PFSK-1 (cell line): ENCODE measurements around the gene COLEC12.

Source experiments
- FOXP2 ChIP-seq: optimal IDR thresholded peaks from 2 replicates; pipeline ENCODE3; 2011; ENCODE audit warnings: borderline replicate concordance, control low read depth, inconsistent platforms; ENCODE audit not compliant: insufficient read depth; ENCODE audit errors: extremely low read length, extremely low read depth
- POLR2AphosphoS5 ChIP-seq: IDR thresholded peaks from 2 replicates; pipeline ENCODE4 v1.6.1; 2012; ENCODE audit warnings: low read depth, mild to moderate bottlenecking, control low read depth, low read length, moderate library complexity
- SIN3A ChIP-seq: IDR thresholded peaks from 2 replicates; pipeline ENCODE4 v1.6.1; 2012; ENCODE audit warnings: mild to moderate bottlenecking, low read length, moderate library complexity, borderline replicate concordance; ENCODE audit not compliant: insufficient read depth
- TAF1 ChIP-seq: IDR thresholded peaks from 2 replicates; pipeline ENCODE4 v1.6.1; 2012; ENCODE audit warnings: low read length, control low read depth, borderline replicate concordance; ENCODE audit not compliant: insufficient read depth
- TF ChIP-seq, protein P1 (sequence below), 2 experiments: IDR thresholded peaks; 2 replicates each; pipeline versions ENCODE4 v1.6.1 to v1.8.0; 2011 to 2012; ENCODE audit warnings: low read depth in 2 of 2, low read length in 2 of 2, control low read depth in 1 of 2, inconsistent platforms in 1 of 2, mild to moderate bottlenecking in 1 of 2, moderate library complexity in 1 of 2; ENCODE audit not compliant: insufficient read depth in 1 of 2

COLEC12 gene

DNA sequence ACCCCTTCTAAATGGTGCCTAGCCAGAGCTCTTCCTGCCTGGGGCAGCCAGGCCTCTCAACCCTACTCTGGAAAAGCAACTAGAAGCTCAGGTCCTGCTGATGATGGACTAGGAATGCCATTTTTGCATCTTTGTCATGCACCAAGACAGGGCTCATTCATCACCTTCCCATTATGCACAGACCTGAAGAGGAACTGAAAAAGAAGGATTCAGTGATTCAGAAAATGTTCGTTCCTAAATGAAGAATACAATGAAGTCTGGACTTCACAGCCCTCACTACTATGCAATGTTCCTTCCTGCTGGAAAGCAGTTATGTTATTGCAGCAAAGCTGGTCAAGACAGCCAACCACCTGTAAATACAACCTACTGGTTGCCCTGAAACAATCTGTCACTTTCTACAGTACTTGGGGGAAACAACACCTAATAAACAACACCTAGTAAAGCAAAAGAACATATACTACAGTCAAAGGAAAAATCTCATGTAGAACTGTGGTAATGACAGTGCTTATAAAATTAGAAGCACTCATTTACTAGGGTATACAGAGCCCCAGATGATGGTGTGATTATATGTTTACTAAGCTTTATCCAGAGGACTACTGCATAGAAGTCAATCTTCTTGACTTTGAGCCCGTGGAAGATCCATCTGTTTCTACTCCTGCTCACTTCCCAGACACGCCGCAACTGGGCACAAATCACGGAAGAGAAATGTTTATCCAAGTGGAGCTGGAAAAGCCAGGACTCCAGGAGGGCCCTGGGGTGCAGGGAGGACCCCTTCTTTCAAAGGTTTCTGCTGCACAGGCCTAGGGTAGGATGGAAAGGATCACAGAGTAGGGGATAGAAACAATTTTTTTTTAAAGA is 129.5 kb downstream of the COLEC12 start:
- no peak for TF ChIP-seq TAF1
- TF ChIP-seq POLR2AphosphoS5: no peak
- TF ChIP-seq, protein P1, sequence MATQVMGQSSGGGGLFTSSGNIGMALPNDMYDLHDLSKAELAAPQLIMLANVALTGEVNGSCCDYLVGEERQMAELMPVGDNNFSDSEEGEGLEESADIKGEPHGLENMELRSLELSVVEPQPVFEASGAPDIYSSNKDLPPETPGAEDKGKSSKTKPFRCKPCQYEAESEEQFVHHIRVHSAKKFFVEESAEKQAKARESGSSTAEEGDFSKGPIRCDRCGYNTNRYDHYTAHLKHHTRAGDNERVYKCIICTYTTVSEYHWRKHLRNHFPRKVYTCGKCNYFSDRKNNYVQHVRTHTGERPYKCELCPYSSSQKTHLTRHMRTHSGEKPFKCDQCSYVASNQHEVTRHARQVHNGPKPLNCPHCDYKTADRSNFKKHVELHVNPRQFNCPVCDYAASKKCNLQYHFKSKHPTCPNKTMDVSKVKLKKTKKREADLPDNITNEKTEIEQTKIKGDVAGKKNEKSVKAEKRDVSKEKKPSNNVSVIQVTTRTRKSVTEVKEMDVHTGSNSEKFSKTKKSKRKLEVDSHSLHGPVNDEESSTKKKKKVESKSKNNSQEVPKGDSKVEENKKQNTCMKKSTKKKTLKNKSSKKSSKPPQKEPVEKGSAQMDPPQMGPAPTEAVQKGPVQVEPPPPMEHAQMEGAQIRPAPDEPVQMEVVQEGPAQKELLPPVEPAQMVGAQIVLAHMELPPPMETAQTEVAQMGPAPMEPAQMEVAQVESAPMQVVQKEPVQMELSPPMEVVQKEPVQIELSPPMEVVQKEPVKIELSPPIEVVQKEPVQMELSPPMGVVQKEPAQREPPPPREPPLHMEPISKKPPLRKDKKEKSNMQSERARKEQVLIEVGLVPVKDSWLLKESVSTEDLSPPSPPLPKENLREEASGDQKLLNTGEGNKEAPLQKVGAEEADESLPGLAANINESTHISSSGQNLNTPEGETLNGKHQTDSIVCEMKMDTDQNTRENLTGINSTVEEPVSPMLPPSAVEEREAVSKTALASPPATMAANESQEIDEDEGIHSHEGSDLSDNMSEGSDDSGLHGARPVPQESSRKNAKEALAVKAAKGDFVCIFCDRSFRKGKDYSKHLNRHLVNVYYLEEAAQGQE (IDR thresholded peaks at IDR 0.05; ENCODE audit: insufficient read depth in 1 of 2, low read depth in 2 of 2, low read length in 2 of 2): no peak
- TF ChIP-seq FOXP2: no peak
- no peak for TF ChIP-seq SIN3A

GRCh38 chr18:369224-370015 is 131.1 kb downstream of the COLEC12 start:
- TF ChIP-seq POLR2AphosphoS5 (no peak), SIN3A (no peak), FOXP2 (no peak), TAF1 (no peak)
- TF ChIP-seq, protein P1 (IDR thresholded peaks at IDR 0.05; ENCODE audit: insufficient read depth in 1 of 2, low read depth in 2 of 2, low read length in 2 of 2): no peak

GRCh38 chr18:366466-367061 is 133.9 kb downstream of the COLEC12 start:
- TF ChIP-seq POLR2AphosphoS5: no peak
- TF ChIP-seq, protein P1 (IDR thresholded peaks at IDR 0.05; ENCODE audit: insufficient read depth in 1 of 2, low read depth in 2 of 2, low read length in 2 of 2): no peak
- TF ChIP-seq TAF1: no peak
- TF ChIP-seq FOXP2: no peak
- no peak for TF ChIP-seq SIN3A

GRCh38 chr18:365651-366050 is 134.8 kb downstream of the COLEC12 start:
- TF ChIP-seq POLR2AphosphoS5 (no peak), SIN3A (no peak), TAF1 (no peak), FOXP2 (no peak)
- TF ChIP-seq, protein P1 (IDR thresholded peaks at IDR 0.05; ENCODE audit: insufficient read depth in 1 of 2, low read depth in 2 of 2, low read length in 2 of 2): no peak
